NCI-H2227 (cell line): Measurements from ENCODE around the gene VAV2.
A peak's percentile ranks its signal among the peaks of the same experiment; 100 is the strongest.

Experiments
- DNase-seq: peaks from one replicate; lab custom pipeline; 2025; ENCODE audit not compliant: unreplicated experiment; lab: John Stamatoyannopoulos, UW

VAV2 gene

DNA sequence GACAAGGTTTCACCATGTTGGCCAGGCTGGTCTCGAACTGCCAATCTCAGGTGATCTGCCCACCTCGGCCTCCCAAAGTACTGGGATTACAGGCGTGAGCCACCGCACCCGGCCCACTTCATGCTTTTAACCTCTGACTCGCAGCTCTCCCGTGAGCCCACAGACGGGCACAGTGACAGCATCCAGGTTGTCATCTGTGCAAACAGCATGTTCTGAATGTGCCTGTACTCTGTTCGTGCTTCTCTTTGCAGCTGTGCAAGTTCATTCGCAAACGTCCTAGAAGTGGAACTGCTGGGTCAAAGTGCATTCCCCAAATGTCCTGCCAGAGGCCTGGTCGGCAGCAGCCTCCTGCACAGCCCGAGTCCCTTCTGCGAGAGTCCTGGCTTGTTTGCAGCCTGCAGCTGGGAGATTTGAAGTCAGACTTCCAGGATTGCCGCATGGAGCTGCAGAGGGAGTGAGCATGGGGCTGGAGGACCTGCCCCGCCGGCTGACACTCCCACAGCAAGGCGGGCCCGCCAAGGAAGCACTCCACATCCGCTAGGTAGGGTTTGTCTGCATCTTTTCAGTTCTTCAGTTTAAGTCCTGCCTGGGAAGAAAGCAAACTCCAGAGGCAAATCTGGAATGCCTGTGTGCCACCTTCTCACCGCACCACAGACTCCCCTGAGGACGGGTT is 36.6 kb upstream of the VAV2 start:
- no peak for DNase-seq

DNA sequence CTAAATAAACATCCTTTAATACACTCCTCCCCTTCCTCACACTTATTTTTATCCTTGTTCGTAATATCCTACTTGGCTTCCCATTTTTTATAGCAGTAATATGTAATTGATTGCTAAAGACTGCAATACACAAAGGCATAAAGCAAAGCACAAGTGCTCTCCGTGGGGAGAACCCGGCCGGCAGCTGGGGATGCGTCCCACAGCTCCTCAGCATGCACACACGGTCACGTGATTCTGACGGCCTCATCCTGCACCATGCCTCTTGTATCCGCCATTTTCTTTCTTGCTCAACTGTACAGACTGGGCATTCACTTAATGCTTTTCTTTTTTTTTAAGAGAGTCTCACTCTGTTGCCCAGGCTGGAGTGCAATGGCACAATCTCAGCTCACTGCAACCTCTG is 36.0 kb upstream of the VAV2 start:
- no peak for DNase-seq

DNA sequence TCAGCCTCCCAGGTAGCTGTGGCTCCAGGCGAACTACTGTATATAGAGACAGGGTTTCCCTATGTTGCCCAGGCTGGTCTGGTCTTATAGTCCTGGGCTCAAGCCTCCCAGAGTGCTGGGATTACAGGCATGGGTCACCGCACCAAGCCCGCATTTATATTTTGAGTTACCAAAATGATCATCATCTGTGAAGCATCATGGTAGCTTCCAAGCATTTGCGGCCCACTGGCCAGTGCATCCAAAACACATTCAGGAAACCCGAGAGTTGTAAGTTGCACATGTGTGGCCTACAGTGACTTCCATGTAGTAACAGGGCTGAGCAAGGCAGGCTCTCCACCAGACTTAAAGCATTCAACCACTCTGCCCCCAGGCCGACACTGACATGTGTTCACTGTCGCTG is 35.4 kb upstream of the VAV2 start:
- DNase-seq: no peak

DNA sequence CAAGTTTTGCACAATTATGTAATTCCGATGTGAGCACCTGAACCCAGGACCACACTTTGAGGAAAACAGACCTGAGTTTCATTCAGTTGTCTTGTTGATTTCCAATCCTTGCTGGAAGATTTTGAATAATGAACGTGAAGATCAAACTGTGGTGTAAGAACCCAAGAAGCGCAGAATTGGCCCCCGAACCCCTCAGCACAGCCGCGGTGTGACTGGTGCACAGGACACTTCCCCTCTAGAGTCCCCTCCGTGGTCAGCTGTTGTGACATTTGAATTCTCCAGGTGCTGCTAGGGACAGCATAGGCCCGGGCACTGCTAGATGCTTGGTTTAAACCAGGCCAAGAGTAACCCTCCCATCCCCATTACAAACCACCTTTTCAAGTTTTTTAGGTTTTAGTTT is 34.9 kb upstream of the VAV2 start:
- no peak for DNase-seq

DNA sequence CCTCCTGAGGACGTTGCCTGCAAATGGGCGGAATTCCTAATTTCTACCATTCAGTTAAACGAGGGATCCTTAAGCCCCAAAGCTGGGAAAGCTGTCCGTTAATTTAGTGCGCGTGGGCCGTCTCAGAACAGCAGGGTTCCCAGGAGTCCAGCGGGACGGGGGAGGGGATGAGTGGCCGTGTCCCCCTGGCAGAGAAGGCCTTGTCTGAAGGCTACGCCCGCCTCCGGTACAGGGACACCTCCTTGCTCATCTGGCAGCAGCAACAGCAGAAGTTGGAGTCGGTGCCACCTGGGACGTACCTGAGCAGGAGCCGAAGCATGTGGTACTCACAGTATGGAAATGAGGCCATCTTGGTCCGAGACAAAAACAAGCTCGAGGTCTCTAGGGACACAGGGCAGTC is 34.5 kb upstream of the VAV2 start:
- no peak for DNase-seq

DNA sequence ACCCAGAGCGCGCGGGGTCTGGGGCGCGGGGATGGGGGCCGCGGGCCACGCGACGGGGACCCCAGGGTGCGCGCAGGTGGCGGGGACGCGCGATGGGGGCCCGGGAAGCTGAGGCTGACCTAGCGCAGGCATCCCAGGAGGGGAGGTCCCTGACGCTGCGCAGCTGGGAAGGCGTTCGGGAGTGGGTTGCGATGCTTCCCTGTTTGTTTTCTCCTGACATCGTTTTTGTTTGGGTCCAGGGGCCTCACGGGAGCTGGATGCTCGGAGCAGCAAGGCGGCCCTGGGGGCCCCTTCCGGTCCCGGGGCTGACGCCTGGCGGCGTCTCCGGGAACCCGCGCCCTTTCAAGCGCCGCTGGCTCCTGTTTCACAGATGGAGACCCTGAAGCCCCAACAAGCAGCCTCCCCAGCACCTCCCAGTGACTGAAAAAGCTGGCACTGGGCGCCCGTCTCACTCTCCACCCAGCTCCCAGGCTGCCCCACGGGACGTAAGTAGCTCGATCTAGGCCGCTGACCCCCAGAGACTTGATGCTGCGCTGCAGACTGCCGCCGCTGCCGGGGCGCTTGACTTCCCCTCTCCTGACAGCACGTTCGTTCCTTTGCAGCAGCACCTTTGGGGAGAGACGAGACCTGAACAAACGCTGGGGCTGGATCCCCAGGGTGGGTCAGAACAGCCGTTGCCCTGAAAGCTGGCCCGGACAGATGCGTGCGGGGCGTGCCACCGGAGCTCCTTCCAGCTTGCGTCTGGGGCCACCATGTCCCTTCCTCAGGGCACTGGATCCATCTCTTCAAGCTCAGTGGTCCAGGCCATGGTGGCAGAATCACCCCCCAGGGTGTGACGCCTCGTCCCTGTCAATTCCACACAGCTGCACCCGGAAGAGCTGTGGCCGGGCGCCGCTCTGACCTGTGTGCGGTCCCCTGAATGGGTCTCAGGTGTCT is 33.8 kb upstream of the VAV2 start:
- DNase-seq: peak; percentile 65

DNA sequence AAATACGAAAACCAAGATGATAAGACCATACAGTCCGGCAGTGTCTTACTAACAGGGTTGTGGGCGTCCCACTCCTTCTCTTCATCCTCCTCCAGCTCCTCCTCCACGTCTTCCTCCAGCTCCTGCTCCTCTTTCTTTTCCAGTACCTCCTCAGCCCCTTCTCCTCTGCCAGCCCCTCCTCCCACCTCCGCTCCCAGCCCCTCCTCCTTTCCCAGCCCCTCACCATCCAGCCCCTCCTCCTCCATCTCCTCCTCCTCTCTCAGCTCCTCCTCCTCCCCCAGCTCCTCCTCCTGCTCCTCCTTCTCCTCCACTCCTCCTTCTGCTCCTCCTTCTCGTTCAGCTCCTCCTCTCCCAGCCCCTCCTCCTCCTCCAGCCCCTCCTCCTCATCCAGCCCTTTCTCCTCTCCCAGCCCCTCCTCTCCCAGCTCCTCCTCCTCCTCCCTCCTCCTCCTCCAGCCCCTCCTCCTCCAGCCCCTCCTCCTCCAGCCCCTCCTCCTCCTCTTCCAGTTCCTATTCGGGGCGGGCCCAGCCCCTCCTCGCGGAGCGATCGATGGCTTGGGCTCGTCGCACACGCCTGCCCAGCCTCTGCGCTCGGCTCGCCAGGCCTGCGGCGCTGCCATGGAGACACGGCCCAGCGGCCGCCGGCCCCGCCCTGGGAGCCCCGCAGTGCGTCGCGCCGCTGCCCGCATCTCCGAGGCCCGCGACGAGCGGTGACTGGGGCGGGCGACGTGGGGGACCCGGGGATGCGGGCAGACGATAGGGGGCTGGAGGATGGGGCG is 32.9 kb upstream of the VAV2 start, which contains the start of gene BRD3OS:
BRD3OS (plus strand) TSS at position 654 of the 778 bp plus-strand sequence. CDS start 1,267 bp downstream, outside the sequence.
- DNase-seq: peak; percentile 97

DNA sequence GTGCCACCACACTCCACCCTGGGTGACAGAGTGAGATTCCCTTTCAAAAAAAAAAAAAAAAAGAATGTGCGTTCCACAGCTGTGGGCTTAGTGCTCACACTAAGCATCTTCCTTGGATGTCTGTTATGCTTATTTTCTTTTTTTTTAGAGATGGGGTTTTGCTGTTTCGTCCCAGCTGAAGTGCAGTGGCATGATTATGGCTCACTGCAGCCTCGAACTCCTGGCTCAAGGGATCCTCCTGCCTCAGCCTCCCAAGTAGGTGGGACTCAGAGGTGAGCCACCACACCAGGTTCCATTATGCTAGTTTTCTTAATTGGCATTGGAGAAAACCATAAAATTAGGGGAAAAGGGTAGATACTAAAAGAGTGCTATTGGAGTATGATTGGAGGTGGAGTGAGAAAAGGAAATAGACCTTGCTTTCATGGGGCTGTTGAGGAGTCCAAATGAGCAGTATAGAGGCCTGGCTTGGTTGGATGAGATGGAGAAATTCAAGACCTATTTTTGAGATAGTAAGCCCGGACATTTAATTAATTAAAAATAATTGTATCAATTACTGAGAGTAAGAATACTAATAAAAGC is 32.2 kb upstream of the VAV2 start:
- no peak for DNase-seq

DNA sequence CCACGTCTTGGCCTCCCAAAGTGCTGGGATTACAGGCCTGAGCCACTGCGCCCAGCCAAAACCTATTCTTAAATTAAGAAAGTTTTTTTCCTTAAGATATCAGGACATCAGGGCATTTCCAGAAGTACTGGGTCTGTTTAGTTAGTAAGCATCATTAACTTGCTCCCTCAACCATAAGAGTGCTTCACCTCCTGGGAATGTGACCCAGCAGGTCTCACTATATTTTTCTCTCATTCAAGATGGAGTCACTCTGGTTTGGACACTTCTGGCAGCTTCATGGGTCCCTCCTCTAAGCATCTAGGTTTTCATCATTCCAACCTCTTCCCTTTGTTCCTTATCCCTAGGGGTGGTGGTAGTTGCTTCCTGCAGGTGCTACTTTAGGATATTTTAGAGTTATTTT is 22.8 kb upstream of the VAV2 start:
- no peak for DNase-seq

DNA sequence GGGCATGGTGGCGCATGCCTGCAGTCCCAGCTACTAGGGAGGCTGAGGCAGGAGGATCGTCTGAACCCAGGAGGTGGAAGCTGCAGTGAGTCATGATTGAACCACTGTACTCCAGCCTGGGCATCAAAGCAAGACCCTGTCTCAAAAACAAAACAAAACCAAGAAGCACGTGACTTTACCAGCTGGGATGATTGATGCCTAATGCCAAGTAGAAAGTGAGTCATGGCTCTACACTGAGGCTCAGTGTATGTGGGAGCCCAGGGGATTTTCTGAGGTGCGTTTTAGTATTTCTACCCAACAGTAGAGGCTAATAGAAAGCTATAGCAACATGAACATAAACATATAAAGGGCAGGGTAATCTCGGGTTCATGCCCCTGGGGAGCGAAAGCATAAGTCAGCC is 19.3 kb upstream of the VAV2 start:
- DNase-seq: no peak

DNA sequence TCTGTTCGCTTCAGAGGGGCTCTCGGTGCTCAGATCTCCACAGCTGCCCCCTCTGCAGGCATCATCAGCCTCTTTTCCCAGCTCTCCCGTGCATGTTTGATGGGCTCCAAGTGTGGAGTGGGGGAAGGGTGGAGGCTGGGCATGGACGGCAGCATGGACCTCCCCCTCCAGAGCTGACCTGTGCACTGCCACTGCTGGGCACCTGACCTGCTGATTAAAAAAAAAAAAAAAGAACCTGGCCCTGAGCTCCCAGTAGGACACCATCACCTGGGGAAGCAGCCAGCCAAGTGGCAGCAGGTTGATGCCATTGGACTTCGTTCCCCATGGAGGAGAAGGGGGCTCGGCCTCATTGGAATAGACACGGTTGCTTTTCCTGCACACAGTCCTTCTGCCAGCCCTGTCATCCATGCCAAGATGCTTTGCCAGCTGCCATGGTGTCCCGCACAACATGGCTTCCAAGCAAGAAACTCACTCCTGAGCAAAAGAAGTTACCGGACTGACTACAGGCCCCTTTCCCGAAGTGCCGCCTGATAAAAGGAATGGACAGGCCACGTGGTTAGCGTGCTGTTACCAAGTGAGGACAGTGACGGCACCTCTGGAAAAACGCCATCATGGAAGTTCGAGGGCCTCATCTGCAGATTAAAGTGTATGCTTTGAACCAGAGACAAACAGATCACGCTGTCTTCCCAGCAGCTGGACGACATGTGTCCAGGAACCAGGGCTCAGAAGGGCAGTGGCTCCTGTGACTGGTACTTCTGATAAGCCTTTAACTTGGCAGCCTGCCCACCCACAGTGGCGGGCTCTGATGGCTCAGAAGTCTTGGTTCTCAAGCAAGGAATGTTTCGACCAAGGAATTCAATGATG is 18.4 kb upstream of the VAV2 start:
- DNase-seq: no peak

DNA sequence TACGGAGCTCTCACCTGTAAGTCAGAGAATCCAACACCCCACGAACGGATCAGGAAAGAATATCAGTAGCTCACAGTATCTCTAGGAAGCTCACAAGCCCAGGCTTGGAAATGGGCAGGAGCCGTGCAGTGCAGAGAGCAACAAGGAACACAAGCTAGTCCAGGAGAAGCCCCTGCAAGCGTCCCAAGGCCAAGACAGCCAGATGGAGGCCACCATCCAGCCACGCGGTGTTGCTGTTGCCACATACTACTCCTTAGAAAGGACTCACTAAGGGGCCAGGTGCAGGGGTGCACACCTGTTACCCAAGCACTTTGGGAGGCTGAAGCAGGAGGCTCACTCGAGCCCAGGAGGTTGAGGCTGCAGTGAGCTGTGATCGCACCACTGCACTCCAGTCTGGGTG is 15.4 kb upstream of the VAV2 start:
- DNase-seq: no peak

DNA sequence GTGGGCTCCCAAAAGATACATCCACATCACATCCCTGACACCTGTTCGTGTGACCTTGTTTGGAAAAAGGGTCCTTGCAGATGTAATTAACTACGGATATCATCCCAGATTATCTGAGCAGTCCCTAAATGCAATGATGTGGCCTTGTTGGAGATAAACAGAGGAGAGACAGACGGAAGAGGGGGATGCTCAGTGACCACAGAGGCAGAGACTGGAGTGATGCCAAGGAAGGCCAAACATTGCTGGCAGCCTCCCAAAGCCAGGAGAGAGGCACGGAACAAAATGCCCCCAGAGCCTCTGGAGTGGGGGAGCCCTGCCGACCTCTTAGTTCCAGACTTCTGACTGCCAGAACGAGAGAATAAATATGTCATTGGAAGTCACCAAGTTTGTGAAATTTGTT is 15.0 kb upstream of the VAV2 start:
- DNase-seq: no peak

DNA sequence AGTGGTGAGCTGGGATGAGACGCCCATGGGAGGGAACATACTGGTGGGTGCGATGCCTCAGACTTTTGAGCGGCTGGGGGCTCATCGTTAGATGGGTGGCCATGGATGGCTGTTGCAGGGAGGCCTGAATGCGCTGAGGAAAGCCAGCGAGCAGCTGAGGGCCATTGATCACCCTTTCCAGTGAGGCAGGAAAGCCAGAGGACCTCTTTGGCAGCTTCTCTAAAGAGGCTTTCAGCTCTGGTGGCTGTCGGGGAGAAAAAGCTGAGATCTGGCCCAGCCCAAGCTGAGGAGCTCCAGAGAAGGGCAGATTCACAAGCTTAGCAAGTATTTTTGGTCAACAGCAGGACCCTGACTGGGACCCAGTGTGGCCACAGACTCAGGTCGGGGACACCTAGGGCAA is 13.3 kb upstream of the VAV2 start:
- no peak for DNase-seq

DNA sequence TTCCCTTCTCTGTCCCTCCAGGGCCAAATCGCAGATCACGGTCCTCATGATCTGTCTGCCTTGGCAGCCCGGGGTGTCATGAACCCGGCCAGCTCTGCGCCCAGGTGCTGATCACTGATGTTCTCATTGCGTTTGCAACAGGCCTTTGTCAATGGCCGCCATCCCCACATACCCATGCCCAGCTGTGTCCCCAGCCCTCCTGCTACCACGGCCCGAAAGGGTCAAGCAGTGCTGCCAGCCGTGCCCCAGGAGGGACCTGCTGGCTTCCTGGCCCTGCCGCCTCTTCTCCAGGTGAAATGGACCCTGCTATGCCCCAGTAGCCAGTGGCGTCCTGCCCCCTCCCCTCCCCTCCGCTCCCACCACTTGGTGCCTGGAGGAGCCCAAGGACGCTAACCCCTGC is 12.8 kb upstream of the VAV2 start:
- DNase-seq: no peak

DNA sequence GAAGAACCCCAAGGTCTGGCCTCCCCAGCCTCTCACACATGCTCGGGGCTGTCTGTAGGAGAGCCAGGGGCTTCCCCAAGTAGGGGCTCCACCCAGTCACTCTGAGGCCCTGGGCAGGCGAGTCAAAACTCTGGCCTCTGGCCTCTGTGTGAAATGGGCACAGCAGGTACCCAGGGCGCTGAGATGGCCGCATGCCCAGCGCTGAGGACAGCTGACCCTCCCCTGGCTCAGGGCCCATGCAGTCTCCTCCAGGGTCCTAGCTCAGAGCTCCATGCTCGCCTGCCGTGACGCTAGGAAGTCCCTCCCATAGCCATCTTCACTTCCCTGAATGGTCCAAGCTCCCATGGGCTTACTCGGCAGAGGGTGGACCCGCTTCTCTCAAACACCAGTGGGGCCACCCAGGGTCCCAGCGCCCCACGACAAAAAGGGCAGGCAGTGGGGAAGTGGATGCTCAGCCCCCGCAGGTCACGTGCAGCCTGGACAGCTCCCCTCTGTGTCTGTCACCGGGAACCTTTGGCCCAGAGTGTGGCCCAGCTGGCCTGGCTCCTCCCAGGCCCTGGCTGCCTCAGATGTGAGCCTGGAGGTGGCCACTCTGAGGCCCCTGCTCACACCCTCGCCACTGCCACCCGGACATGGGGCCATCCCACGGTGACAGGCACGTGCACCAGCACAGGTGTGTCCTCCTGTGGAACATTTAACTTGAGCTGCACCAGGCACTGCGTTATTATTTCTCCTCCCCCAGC is 12.2 kb upstream of the VAV2 start:
- no peak for DNase-seq

DNA sequence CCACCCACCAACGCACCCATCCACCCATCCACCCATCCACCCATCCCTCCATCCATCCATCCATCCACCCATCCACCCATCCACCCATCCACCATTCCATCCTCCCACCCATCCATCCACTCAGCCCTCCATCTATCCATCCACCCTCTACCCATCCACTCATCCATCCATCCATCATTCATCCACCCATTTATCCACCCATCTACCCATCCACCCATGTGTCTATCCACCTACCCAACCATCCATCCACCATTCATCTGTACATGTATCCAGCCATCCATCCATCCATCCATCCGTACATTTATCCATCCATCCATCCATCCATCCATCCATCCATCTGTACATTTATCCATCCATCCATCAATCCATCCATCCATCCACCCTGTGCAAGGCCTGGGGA is 11.1 kb upstream of the VAV2 start:
- no peak for DNase-seq

DNA sequence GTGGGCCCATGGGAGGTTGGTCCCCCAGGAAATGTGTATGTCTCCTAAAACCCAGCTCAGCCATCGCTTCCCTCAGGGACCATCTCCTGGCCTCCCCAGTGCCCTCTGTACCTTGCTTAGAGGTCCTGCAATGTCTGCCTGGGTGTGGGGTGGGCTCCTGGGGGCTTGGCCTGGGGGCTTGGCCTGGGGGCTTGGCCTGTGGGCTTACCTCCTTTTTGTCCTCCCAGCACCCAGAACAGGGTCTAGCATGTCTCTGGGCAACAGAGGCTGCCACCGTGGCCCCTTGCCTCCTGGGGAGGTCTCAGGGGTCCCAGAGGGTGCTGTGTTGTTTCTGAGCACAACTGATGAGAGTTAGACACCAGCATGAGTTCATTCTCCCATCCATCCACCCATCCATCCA is 10.7 kb upstream of the VAV2 start:
- DNase-seq: no peak

DNA sequence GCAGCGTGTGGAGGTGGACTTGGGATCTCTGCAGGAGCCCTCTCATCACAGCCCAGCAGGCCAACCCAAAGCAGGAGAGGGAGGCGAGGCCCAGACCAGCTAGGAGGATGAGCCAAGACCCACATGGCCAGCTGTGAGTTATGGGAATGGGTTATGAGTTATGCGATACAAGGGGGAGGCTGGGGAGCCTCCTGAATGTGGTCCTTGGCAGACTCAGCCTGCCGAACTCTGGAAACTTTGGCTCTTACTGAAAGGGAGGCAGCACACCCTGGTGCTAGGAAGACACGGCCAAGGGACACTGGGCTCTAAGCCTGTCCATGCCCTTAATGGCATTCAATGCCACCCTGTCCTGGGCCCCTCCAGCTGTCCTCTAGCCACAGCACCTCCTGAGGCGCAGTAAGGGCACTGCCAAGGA is 7.7 kb upstream of the VAV2 start:
- DNase-seq: no peak
